ENCODE data around the gene NAAA. TPM values are rescaled to one million over a fixed set of nuclear protein-coding genes. Genes with fewer than 3 reads are reported as not detected.

NAAA gene
- total RNA-seq, 1 experiment from 2014 or later: 2.7 TPM

DNA sequence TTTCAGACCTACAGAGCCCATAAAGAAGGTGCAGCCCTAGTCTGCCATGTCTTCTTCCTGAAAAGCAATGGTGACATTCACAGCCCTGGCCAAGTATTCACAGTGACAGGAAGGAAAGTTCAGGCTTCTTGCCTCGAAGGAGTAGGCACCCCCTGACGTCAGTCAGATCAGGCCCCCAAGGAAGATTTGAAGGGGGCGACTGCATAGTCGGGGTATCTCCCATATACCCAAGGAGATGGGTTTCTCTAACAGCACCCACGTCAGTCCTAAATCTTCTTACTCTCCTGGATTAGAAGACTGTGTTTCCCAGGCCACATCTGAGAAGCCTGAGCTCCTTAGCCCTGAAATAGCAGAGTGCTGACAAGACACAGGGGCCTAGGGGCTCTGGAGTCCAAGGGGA lies 38.5 kb downstream of the NAAA start, which contains the start of gene PPEF2:
TSS of gene PPEF2 (minus strand) at position 101 of the 400 bp plus-strand sequence. CDS start 6,127 bp downstream, outside the sequence.
- WGBS (ENCODE audit: extremely low coverage, insufficient read length, low lambda C conversion rate): no CpG with 5 or more reads among the region's 5 CpGs
- Histone ChIP-seq H3K14ac (ENCODE audit: insufficient read depth, low read length) (no peak within 1 kb of the TSS), H3K9me3 (ENCODE audit: control insufficient read depth, low read depth, low read length) (no peaks in the 10 kb centered on the region), H4K8ac (replicated peaks; ENCODE audit: insufficient read length, low read depth, low read length) (no peak within 1 kb of the TSS), H3K4me1 (ENCODE audit: insufficient read depth, low read length) (no peaks in the 10 kb centered on the region), H3K79me1 (ENCODE audit: insufficient read depth, low read depth, low read length, poor library complexity, severe bottlenecking) (no peaks in the 10 kb centered on the region), H4K20me1 (ENCODE audit: control insufficient read depth, insufficient read depth, insufficient read length) (no peaks in the 10 kb centered on the region), H2AFZ (ENCODE audit: low read length) (no peak within 1 kb of the TSS), H4K91ac (ENCODE audit: insufficient read length, low read depth, low read length) (no peak within 1 kb of the TSS), H2BK120ac (ENCODE audit: low read depth, low read length, poor library complexity, severe bottlenecking) (no peak within 1 kb of the TSS), H3K79me2 (ENCODE audit: insufficient read depth, low read length) (no peaks in the 10 kb centered on the region), H2BK15ac (ENCODE audit: low read depth, low read length) (no peak within 1 kb of the TSS), H3K27ac (ENCODE audit: insufficient read length, low read depth, low read length) (no peak within 1 kb of the TSS), H3T11ph (ENCODE audit: low read length) (no peak within 1 kb of the TSS), H4K5ac (ENCODE audit: insufficient read length, low read depth, low read length) (no peak within 1 kb of the TSS), H3K56ac (ENCODE audit: insufficient read length, low read depth, low read length) (no peak within 1 kb of the TSS), H3K4me2 (ENCODE audit: insufficient read depth, insufficient read length, low read length) (no peak within 1 kb of the TSS), H2BK20ac (ENCODE audit: low read depth, low read length, poor library complexity, severe bottlenecking) (no peak within 1 kb of the TSS), H3K23ac (ENCODE audit: insufficient read length, low read depth, low read length) (no peak within 1 kb of the TSS), H2AK5ac (ENCODE audit: insufficient read length, low read length) (no peak within 1 kb of the TSS), H3K27me3 (ENCODE audit: insufficient read depth, low read length) (no peaks in the 10 kb centered on the region), H2BK5ac (ENCODE audit: insufficient read length, low read length) (no peak within 1 kb of the TSS), H3K9ac (ENCODE audit: extremely low read depth, insufficient read length, low read length) (no peak within 1 kb of the TSS), H3K4ac (ENCODE audit: low read depth, low read length) (no peak within 1 kb of the TSS), H2BK12ac (ENCODE audit: insufficient read length, low read depth, low read length) (no peak within 1 kb of the TSS), H3K18ac (ENCODE audit: insufficient read length, low read depth, low read length) (no peak within 1 kb of the TSS), H3K23me2 (ENCODE audit: insufficient read length, low read depth, low read length, poor library complexity, severe bottlenecking) (no peaks in the 10 kb centered on the region)
- Mint-ChIP-seq H3K27ac (no peak within 1 kb of the TSS), H3K27me3 (ENCODE audit: low read depth) (no peaks in the 10 kb centered on the region; the same call in 1 of the 2 replicates), H3K4me3 (no peak within 1 kb of the TSS), H3K36me3 (ENCODE audit: insufficient read depth in 1 of 3, low read depth in 3 of 3) (peaks cover 3 to 8% (median 5%) of the 10 kb centered on the region in 3 experiments; a peak in 5 of 7 replicates), H3K4me1 (peaks cover 5 to 10% of the 10 kb centered on the region in 2 experiments), H3K9me3 (peaks cover 8 to 15% of the 10 kb centered on the region in 2 experiments)
- TF ChIP-seq, protein P1, sequence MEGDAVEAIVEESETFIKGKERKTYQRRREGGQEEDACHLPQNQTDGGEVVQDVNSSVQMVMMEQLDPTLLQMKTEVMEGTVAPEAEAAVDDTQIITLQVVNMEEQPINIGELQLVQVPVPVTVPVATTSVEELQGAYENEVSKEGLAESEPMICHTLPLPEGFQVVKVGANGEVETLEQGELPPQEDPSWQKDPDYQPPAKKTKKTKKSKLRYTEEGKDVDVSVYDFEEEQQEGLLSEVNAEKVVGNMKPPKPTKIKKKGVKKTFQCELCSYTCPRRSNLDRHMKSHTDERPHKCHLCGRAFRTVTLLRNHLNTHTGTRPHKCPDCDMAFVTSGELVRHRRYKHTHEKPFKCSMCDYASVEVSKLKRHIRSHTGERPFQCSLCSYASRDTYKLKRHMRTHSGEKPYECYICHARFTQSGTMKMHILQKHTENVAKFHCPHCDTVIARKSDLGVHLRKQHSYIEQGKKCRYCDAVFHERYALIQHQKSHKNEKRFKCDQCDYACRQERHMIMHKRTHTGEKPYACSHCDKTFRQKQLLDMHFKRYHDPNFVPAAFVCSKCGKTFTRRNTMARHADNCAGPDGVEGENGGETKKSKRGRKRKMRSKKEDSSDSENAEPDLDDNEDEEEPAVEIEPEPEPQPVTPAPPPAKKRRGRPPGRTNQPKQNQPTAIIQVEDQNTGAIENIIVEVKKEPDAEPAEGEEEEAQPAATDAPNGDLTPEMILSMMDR (conservative IDR thresholded peaks at IDR 0.05): no peak
- no peak for DNase-seq
